Loucy (cell line): Measurements from ENCODE around the gene TMED7.

ENCODE experiments used
- H2AFZ ChIP-seq: fragments of 200-600 bp; sonication (generic); 2 replicates; pipeline ENCODE4 v1.6.0; 2016; ENCODE audit warnings: antibody characterized with exemption, mild to moderate bottlenecking, low read length, moderate library complexity
- H3F3A ChIP-seq: fragments of 200-600 bp; 2 replicates; pipeline ENCODE4 v1.6.0; 2016; ENCODE audit warnings: antibody characterized with exemption, low read depth, mild to moderate bottlenecking
- H3K27me3 ChIP-seq: fragments of 200-600 bp; sonication (generic); 2 replicates; pipeline ENCODE4 v1.6.1; 2014; ENCODE audit warnings: low read length, mild to moderate bottlenecking; ENCODE audit not compliant: insufficient read depth, poor library complexity, severe bottlenecking
- H3K36me3 ChIP-seq: fragments of 200-600 bp; sonication (generic); 2 replicates; pipeline ENCODE4 v1.6.1; 2016; ENCODE audit warnings: low read length; ENCODE audit not compliant: insufficient read depth
- H3K4me1 ChIP-seq: fragments of 200-600 bp; sonication (generic); 2 replicates; pipeline ENCODE4 v1.5.1; 2014; ENCODE audit warnings: low read length, mild to moderate bottlenecking; ENCODE audit not compliant: insufficient read depth, poor library complexity, severe bottlenecking
- H3K4me2 ChIP-seq: fragments of 200-600 bp; sonication (generic); 2 replicates; pipeline ENCODE4 v1.6.0; 2014; ENCODE audit warnings: antibody characterized with exemption, low read length, low read depth, mild to moderate bottlenecking; ENCODE audit not compliant: poor library complexity, severe bottlenecking
- H3K4me3 ChIP-seq: fragments of 200-600 bp; sonication (generic); 2 replicates; pipeline ENCODE4 v1.5.1; 2014; ENCODE audit warnings: low read length, mild to moderate bottlenecking, mixed read lengths; ENCODE audit not compliant: poor library complexity, severe bottlenecking
- H3K79me2 ChIP-seq: fragments of 200-600 bp; sonication (generic); 2 replicates; pipeline ENCODE4 v1.6.1; 2014; ENCODE audit warnings: low read length; ENCODE audit not compliant: insufficient read depth
- H3K9ac ChIP-seq: fragments of 200-600 bp; sonication (generic); 2 replicates; pipeline ENCODE4 v1.6.0; 2014; ENCODE audit warnings: mild to moderate bottlenecking, low read depth, low read length, moderate library complexity; ENCODE audit not compliant: poor library complexity, severe bottlenecking
- H3K9me2 ChIP-seq: fragments of 200-600 bp; sonication (generic); replicated peaks from 2 replicates; pipeline ENCODE4 v1.6.1; 2016; ENCODE audit warnings: low read depth, low read length, mixed read lengths
- H3K9me3 ChIP-seq: fragments of 200-600 bp; sonication (generic); 2 replicates; pipeline ENCODE4 v1.6.1; 2014; ENCODE audit warnings: mild to moderate bottlenecking, antibody characterized with exemption, low read length, low read depth; ENCODE audit not compliant: insufficient read depth
- H4K20me1 ChIP-seq: fragments of 200-600 bp; sonication (generic); 2 replicates; pipeline ENCODE4 v1.6.0; 2014; ENCODE audit warnings: antibody characterized with exemption, low read length, mild to moderate bottlenecking; ENCODE audit not compliant: insufficient read depth, poor library complexity, severe bottlenecking
- CTCF ChIP-seq: fragments of 200-600 bp; sonication (generic); conservative IDR thresholded peaks from 2 replicates; pipeline ENCODE4 v1.5.1; 2014; ENCODE audit warnings: mild to moderate bottlenecking, antibody characterized with exemption, low read length
- EZH2phosphoT487 ChIP-seq: fragments of 200-600 bp; IDR thresholded peaks from 2 replicates; pipeline ENCODE4 v1.6.1; 2018; ENCODE audit warnings: antibody characterized with exemption, mild to moderate bottlenecking, moderate library complexity, borderline replicate concordance

The TMED7 gene

GRCh38 chr5:115657881-115658233 is 32.0 kb upstream of the TMED7 start:
- no peaks in the 10 kb centered on the region for H3K36me3 ChIP-seq
- no peak overlapping the region for H2AFZ ChIP-seq
- H3K27me3 ChIP-seq: no peaks in the 10 kb centered on the region
- H3F3A ChIP-seq: no peaks in the 10 kb centered on the region
- no peak overlapping the region for H3K4me2 ChIP-seq
- H3K4me1 ChIP-seq: no peaks in the 10 kb centered on the region
- H3K79me2 ChIP-seq: no peaks in the 10 kb centered on the region
- H3K4me3 ChIP-seq: no peak overlapping the region
- H3K9me2 ChIP-seq: no peaks in the 10 kb centered on the region
- H4K20me1 ChIP-seq: no peaks in the 10 kb centered on the region
- H3K9me3 ChIP-seq: no peaks in the 10 kb centered on the region
- no peak overlapping the region for H3K9ac ChIP-seq
- TF ChIP-seq EZH2phosphoT487: no peak
- TF ChIP-seq CTCF: no peak

- Histone ChIP-seq H3K4me1 (no peaks in the 10 kb centered on the region), H3K27me3 (no peaks in the 10 kb centered on the region), H3K79me2 (no peaks in the 10 kb centered on the region), H3K9me2 (no peaks in the 10 kb centered on the region), H2AFZ (no peak overlapping the region), H3K9me3 (no peaks in the 10 kb centered on the region), H4K20me1 (no peaks in the 10 kb centered on the region), H3F3A (no peaks in the 10 kb centered on the region), H3K36me3 (no peaks in the 10 kb centered on the region), H3K9ac (no peak overlapping the region), H3K4me3 (no peak overlapping the region), H3K4me2 (no peak overlapping the region)
- no peak for TF ChIP-seq EZH2phosphoT487
- TF ChIP-seq CTCF: no peak
Observed at GRCh38 chr5:115657125-115657880, 31.5 kb upstream of the TMED7 start.

- Histone ChIP-seq H3K9ac (no peak overlapping the region), H3K9me3 (no peaks in the 10 kb centered on the region), H2AFZ (no peak overlapping the region), H3K4me3 (no peak overlapping the region), H3F3A (no peaks in the 10 kb centered on the region), H4K20me1 (no peaks in the 10 kb centered on the region), H3K4me1 (no peaks in the 10 kb centered on the region), H3K9me2 (no peaks in the 10 kb centered on the region), H3K79me2 (no peaks in the 10 kb centered on the region), H3K27me3 (no peaks in the 10 kb centered on the region), H3K4me2 (no peak overlapping the region), H3K36me3 (no peaks in the 10 kb centered on the region)
- TF ChIP-seq EZH2phosphoT487 (no peak), CTCF (no peak)
Observed at GRCh38 chr5:115656404-115656803, 30.6 kb upstream of the TMED7 start.
